ENCODE data around the gene SPSB2. TPM values are rescaled to one million over a fixed set of nuclear protein-coding genes. Genes with fewer than 3 reads are reported as not detected.

The SPSB2 gene
- total RNA-seq, 1 donor from 2014 or later = 15.8 TPM

DNA sequence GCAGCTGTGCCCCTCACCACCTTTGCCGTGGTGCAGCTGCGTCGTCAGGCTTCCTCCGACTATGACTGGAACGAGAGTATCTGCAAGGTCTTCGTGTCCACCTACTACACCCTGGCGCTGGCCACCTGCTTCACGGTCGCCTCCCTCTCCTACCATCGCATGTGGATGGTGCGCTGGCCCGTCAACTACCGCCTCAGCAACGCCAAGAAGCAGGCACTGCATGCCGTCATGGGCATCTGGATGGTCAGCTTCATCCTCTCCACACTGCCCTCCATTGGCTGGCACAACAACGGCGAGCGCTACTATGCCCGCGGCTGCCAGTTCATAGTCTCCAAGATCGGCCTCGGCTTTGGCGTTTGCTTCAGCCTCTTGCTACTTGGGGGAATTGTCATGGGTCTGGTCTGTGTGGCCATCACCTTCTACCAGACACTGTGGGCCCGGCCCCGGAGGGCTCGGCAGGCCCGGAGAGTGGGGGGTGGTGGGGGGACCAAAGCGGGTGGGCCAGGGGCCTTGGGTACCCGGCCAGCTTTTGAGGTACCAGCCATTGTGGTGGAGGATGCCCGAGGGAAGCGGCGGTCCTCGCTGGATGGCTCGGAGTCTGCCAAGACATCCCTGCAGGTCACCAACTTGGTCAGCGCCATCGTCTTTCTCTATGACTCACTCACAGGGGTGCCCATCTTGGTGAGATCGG, 48.9 kb downstream of the SPSB2 start:
- intact Hi-C loops (cut with micrococcal nuclease) = loop anchor here (2.0 kb wide), 1 partner anchor 31 kb away; no protein-coding TSS in a partner anchor

DNA sequence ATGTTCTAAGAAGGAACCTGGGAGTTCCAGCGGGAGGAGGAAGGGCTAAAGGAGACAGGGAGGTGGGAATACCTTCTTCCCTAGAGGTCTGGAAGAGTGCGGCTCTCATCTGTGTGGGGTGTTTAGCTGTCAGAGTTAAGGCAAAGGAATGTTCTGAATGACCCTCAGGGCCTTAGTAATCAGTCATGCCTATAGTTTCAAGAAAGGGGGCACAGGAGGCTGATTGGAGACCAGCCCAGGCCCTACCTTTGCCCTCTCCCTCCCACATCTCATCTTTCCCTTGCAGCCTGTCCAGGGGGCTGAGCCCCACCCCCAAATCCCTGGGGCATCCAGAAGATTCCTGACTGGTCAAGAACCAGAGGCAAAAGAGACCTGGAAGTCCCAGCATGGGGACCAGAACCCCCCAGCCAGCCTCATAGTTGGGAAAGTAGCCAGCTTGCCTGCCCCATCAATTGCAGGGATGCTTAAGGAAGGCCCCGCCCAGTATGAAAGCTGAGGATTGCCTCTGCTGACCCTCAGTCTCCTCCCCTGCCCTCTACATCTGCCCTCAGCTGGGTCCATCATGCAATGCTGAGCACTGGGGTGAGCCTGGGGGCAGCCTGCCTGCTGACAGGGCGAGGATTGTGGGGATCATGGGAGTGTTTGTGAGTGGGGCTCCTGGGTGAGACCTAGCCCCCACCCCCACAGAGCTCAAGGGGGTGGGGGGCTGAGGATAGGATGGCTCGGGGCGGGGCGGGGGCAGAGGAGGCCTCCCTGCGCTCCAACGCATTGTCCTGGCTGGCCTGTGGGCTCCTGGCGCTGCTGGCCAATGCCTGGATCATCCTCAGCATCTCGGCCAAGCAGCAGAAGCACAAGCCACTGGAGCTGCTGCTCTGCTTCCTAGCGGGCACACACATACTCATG, 49.7 kb downstream of the SPSB2 start:
- intact Hi-C loops (cut with micrococcal nuclease) = loop anchor here (2.0 kb wide), 1 partner anchor 31 kb away; no protein-coding TSS in a partner anchor

DNA sequence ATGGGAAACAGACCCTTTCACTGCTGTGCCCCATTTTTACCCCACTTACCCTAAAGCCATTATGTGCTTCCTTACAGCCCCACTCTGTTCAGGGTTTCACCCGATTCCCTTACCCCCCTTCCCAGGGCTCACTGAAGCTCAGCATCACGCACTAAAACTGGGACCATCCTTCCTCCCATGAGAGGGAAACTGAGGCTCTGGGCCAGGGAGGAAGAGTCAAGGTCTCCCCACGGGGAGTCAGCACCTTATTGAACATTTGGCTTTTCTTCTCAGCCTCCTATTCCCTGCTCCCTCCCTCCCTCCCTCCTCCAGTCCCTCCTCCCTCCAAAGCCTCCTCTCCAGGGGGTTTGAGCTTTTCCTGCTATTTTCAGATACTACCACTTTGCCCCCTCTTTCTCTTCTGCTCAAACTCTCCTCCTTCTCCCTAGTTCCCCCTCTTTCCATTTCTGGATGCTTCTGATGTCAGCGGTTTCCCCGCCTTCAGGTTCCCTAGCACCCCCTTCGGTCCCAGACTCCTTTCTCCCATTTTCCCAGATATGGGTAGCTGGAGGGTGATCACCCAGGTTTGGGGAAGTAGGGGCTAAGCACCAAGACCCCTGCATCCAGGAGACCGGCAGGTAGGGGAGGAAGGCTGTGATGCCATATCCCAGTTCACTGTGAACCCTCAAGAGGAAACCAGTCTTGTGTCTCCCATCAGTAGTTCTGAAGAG, 50.5 kb downstream of the SPSB2 start:
- intact Hi-C loops (cut with micrococcal nuclease) = no loop called here

DNA sequence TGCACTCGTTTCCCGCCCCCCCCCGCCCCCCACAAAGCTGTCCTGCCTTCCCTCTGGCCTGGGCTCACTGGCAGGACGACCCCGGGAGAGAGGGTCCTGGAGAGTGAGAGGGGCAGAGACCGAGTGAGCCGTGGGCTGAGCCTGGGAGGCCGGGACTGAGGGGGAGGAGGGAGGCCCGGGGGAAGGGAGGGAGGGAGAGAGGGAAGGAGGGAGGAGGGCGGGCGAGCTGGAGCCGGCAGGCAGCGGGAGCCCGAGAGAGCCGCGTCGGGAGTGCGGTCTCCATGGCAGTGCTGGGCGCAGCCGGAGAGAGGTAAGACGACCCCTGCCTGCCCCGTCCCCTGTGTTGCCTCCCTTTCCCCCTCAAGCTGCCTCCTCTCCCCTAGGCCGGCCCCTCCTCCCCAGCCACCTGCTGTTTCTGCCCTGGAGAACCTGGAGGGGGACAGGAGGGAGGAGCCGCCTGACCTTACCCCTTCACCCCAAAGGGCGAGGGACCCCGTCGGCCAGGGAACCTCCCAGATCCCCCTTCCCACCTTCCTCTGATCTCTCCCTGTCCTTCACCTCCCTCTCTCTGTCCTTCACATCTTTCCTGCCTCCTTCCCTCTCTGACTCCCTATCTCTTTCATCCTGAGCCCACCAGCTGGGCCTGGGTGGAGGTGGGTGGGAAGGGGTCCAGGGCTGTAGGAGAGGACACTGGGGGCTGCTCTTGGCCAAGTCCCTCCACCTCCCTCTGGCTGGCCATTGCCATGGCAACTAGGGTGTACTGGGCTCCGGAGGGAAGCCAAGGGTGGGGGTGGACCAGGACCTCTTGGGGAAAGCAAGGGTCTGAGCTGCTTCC, 51.3 kb downstream of the SPSB2 start, which contains the start of gene GPR162:
TSS of gene GPR162 (plus strand) at position 231 of the 835 bp plus-strand sequence. CDS start 2,078 bp downstream, outside the sequence.
- intact Hi-C loops (cut with micrococcal nuclease) = no loop called here

Other genes starting within 250 kb of the SPSB2 start
- 4.6 and 5.7 TPM in 2 replicates for gene LPAR5, start 237.3 kb downstream of the SPSB2 start, total RNA-seq
- 1.0 and 1.5 TPM in 2 replicates for gene ACRBP, start 225.9 kb downstream of the SPSB2 start, total RNA-seq
- 23.7 and 27.7 TPM in 2 replicates for gene ING4, start 210.2 kb downstream of the SPSB2 start, total RNA-seq
- gene ZNF384, start 183.9 kb downstream of the SPSB2 start, total RNA-seq = 86.9 and 89.9 TPM in 2 replicates
- 0.22 and 0.49 TPM in 2 replicates for gene PIANP, start 172.5 kb downstream of the SPSB2 start, total RNA-seq
- gene COPS7A, start 149.3 kb downstream of the SPSB2 start, total RNA-seq = 29.5 and 30.6 TPM in 2 replicates
- 116 and 124 TPM in 2 replicates for gene MLF2, start 120.2 kb downstream of the SPSB2 start, total RNA-seq
- gene PTMS, start 106.9 kb downstream of the SPSB2 start, total RNA-seq = 125 and 129 TPM in 2 replicates
- gene LAG3, start 100.8 kb downstream of the SPSB2 start, total RNA-seq = 52.2 TPM in 2 replicates
- 274 and 279 TPM in 2 replicates for gene CD4, start 83.8 kb downstream of the SPSB2 start, total RNA-seq
- 0.17 and 0.29 TPM in 2 replicates for gene GPR162, start 51.5 kb downstream of the SPSB2 start, total RNA-seq
- 1.9 and 2.7 TPM in 2 replicates for gene P3H3, start 44.9 kb downstream of the SPSB2 start, total RNA-seq
- 0.47 and 1.5 TPM in 2 replicates for gene GNB3, start 32.4 kb downstream of the SPSB2 start, total RNA-seq
- 51.7 and 64.4 TPM in 2 replicates for gene CDCA3, start 22.0 kb downstream of the SPSB2 start, total RNA-seq
- 110 and 115 TPM in 2 replicates for gene USP5, start 21.2 kb downstream of the SPSB2 start, total RNA-seq
- 913 and 928 TPM in 2 replicates for gene TPI1, start 5.8 kb downstream of the SPSB2 start, total RNA-seq
- gene LRRC23, start 31.5 kb upstream of the SPSB2 start, total RNA-seq = 5.7 and 6.9 TPM in 2 replicates
- 126 and 128 TPM in 2 replicates for gene ENO2, start 41.3 kb upstream of the SPSB2 start, total RNA-seq
- 42.9 and 44.1 TPM in 2 replicates for gene ATN1, start 54.7 kb upstream of the SPSB2 start, total RNA-seq
- not detected in 2 replicates for gene RNU7-1, start 70.5 kb upstream of the SPSB2 start, total RNA-seq
- gene C12orf57, start 70.7 kb upstream of the SPSB2 start, total RNA-seq = 126 and 140 TPM in 2 replicates
- gene PTPN6, start 78.1 kb upstream of the SPSB2 start, total RNA-seq = 189 and 193 TPM in 2 replicates
- 208 and 209 TPM in 2 replicates for gene PHB2, start 97.4 kb upstream of the SPSB2 start, total RNA-seq
- 65.5 and 71.1 TPM in 2 replicates for gene EMG1, start 97.6 kb upstream of the SPSB2 start, total RNA-seq
- gene LPCAT3, start 145.2 kb upstream of the SPSB2 start, total RNA-seq = 37.4 and 40.3 TPM in 2 replicates
- 1.7 and 2.7 TPM in 2 replicates for gene C1S, start 187.4 kb upstream of the SPSB2 start, total RNA-seq
- gene C1R, start 219.1 kb upstream of the SPSB2 start, total RNA-seq = 3.1 and 3.3 TPM in 2 replicates
- 33.3 and 33.7 TPM in 2 replicates for gene C1RL, start 235.9 kb upstream of the SPSB2 start, total RNA-seq

Data from T-helper 1 cell treated with Interleukin-12 subunit alpha and Interleukin-12 subunit beta and Interleukin-4 antibody, amounts not matched to agents 30 ng/mL and 1 ng/mL, for 36 hours (primary cell).